NB4 (cell line): Measurements from ENCODE around the gene CASKIN1.

Experiments
- MYC ChIP-seq: IDR thresholded peaks from 2 replicates; pipeline ENCODE4 v1.6.1; 2011; ENCODE audit warnings: low read depth, low read length
- POLR2A ChIP-seq: IDR thresholded peaks from 2 replicates; pipeline ENCODE4 v1.6.1; 2011; ENCODE audit warnings: mild to moderate bottlenecking; ENCODE audit not compliant: insufficient read length; ENCODE audit errors: extremely low read depth
- TF ChIP-seq, protein P1 (sequence below): IDR thresholded peaks from one replicate; pipeline ENCODE4 v1.5.1; 2012; ENCODE audit warnings: low read depth, low read length
- TF ChIP-seq, protein P2 (sequence below): IDR thresholded peaks from 2 replicates; pipeline ENCODE4 v1.6.1; 2011; ENCODE audit warnings: low read depth, low read length

DNA sequence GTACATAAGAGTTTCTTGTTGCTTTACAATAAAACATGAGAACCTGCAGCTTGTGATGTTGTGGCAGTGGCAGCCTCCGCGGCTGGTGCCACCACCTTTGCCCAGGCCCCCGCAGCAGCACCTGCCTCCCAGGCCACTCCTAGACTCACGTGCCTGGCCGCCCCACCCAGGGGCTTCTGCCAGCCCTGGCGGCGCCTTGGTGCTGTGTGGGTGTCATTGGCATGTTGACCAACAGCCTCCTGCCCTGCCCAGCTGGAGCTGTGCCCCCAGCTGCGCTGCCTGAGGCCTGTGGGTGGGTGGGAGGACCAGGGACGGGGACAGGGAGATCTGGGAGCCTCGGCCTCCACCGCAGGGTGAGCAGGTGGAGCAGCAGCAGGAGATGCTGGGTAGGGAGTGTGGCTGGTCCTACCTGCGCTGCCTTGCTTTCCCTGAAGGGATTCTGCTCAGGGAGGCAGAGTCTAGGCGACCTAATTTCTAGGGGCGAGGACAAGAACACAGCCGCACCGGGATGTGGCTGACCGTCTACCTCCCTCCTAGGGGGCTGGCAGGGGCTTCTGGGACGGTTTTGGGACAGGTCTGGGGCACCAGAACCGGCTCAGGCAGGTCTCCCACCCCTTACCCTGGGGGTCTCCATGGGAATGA lies 39.4 kb upstream of the CASKIN1 start:
- TF ChIP-seq, protein P1, sequence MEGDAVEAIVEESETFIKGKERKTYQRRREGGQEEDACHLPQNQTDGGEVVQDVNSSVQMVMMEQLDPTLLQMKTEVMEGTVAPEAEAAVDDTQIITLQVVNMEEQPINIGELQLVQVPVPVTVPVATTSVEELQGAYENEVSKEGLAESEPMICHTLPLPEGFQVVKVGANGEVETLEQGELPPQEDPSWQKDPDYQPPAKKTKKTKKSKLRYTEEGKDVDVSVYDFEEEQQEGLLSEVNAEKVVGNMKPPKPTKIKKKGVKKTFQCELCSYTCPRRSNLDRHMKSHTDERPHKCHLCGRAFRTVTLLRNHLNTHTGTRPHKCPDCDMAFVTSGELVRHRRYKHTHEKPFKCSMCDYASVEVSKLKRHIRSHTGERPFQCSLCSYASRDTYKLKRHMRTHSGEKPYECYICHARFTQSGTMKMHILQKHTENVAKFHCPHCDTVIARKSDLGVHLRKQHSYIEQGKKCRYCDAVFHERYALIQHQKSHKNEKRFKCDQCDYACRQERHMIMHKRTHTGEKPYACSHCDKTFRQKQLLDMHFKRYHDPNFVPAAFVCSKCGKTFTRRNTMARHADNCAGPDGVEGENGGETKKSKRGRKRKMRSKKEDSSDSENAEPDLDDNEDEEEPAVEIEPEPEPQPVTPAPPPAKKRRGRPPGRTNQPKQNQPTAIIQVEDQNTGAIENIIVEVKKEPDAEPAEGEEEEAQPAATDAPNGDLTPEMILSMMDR, result no peak
- TF ChIP-seq, protein P2, sequence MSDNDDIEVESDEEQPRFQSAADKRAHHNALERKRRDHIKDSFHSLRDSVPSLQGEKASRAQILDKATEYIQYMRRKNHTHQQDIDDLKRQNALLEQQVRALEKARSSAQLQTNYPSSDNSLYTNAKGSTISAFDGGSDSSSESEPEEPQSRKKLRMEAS, result no peak
- TF ChIP-seq POLR2A (no peak), MYC (no peak)
